Dedifferentiated amniotic fluid mesenchymal stem cell (primary cell): ENCODE results near the gene KRT9.
"Not testable (repeated sequence)": the region's sequence is repeated elsewhere in the genome, so short reads cannot be mapped to it uniquely, and the experiment has no call there.

Experiments used
- DNase-seq: peaks from one replicate; pipeline ENCODE4 v3.0.0-alpha.2; 2016; ENCODE audit errors: extremely low spot score

Gene KRT9

GRCh38 chr17:41545829-41546410, 25.9 kb downstream of the KRT9 start:
- DNase-seq, result no peak

GRCh38 chr17:41544935-41545334, 26.9 kb downstream of the KRT9 start:
- no peak for DNase-seq

GRCh38 chr17:41544491-41544892, 27.4 kb downstream of the KRT9 start:
- DNase-seq, result no peak

GRCh38 chr17:41542786-41543185, 29.1 kb downstream of the KRT9 start:
- not testable (repeated sequence) for DNase-seq

- no peak for DNase-seq
Measured at GRCh38 chr17:41542357-41542756, 29.5 kb downstream of the KRT9 start.

GRCh38 chr17:41540921-41541625, 30.8 kb downstream of the KRT9 start:
- no peak for DNase-seq

- no peak for DNase-seq
Measured at GRCh38 chr17:41539979-41540701, 31.7 kb downstream of the KRT9 start.

- no peak for DNase-seq
Measured at GRCh38 chr17:41539071-41539492, 32.8 kb downstream of the KRT9 start.

GRCh38 chr17:41538565-41538991, 33.3 kb downstream of the KRT9 start:
- no peak for DNase-seq

- no peak for DNase-seq
Measured at GRCh38 chr17:41537990-41538389, 33.9 kb downstream of the KRT9 start.

- DNase-seq, result no peak
Measured at GRCh38 chr17:41537614-41537954, 34.3 kb downstream of the KRT9 start.

- DNase-seq, result no peak
Measured at GRCh38 chr17:41536741-41537613, 34.9 kb downstream of the KRT9 start.

GRCh38 chr17:41535764-41536481, 35.9 kb downstream of the KRT9 start:
- DNase-seq, result no peak

GRCh38 chr17:41534899-41535546, 36.8 kb downstream of the KRT9 start:
- DNase-seq, result no peak

- no peak for DNase-seq
Measured at GRCh38 chr17:41533613-41534012, 38.2 kb downstream of the KRT9 start.

- no peak for DNase-seq
Measured at GRCh38 chr17:41532947-41533570, 38.8 kb downstream of the KRT9 start.

- DNase-seq, result no peak
Measured at GRCh38 chr17:41531993-41532392, 39.9 kb downstream of the KRT9 start.

- DNase-seq, result peak; percentile 66
Measured at GRCh38 chr17:41530062-41531048, 41.5 kb downstream of the KRT9 start.

GRCh38 chr17:41529491-41529915, 42.4 kb downstream of the KRT9 start:
- DNase-seq, result no peak
